GM23338 (cell line): ENCODE measurements around the gene PTPRZ1. TPM values are rescaled to one million over a fixed set of nuclear protein-coding genes. Genes with fewer than 3 reads are reported as not detected.
A peak's percentile ranks its signal among the peaks of the same experiment; 100 is the strongest.

Source experiments
- ATAC-seq: fragments of 200-7000 bp; cut with Tn5 transposase; 3 replicates; pipeline ENCODE4 v1.9.1; 2020
- DNase-seq: peaks from one replicate; pipeline ENCODE4 v3.0.0-alpha.2; 2015; ENCODE audit warnings: low spot score
- H2AFZ ChIP-seq: fragments of 200-600 bp; sonication (generic); 2 replicates; pipeline ENCODE4 v1.8.0; 2016; ENCODE audit warnings: antibody characterized with exemption, mild to moderate bottlenecking, moderate library complexity
- H3F3A ChIP-seq: fragments of 200-600 bp; sonication (generic); replicated peaks from 2 replicates; pipeline ENCODE4 v1.8.0; 2017; ENCODE audit warnings: antibody characterized with exemption, mixed run types, low read depth
- H3K27ac ChIP-seq: fragments of 200-600 bp; sonication (generic); 2 replicates; pipeline ENCODE4 v1.6.1; 2016; ENCODE audit warnings: low read depth
- H3K27me3 ChIP-seq: fragments of 200-600 bp; sonication (generic); 2 replicates; pipeline ENCODE4 v1.8.0; 2016; ENCODE audit warnings: mild to moderate bottlenecking, mixed run types, moderate library complexity; ENCODE audit not compliant: insufficient read depth
- H3K36me3 ChIP-seq: fragments of 200-600 bp; sonication (generic); 2 replicates; pipeline ENCODE4 v1.8.0; 2016; ENCODE audit warnings: mild to moderate bottlenecking; ENCODE audit not compliant: insufficient read depth
- H3K4me1 ChIP-seq: fragments of 200-600 bp; sonication (generic); 2 replicates; pipeline ENCODE4 v1.8.0; 2016; ENCODE audit warnings: mild to moderate bottlenecking, moderate library complexity; ENCODE audit not compliant: insufficient read depth
- H3K4me2 ChIP-seq: fragments of 200-600 bp; sonication (generic); 2 replicates; pipeline ENCODE4 v1.7.1; 2017; ENCODE audit warnings: mixed run types
- H3K4me3 ChIP-seq: fragments of 200-600 bp; sonication (generic); 2 replicates; pipeline ENCODE4 v1.6.1; 2016; ENCODE audit warnings: mixed run types
- H3K79me2 ChIP-seq: fragments of 200-600 bp; sonication (generic); replicated peaks from 2 replicates; pipeline ENCODE4 v1.8.0; 2017; ENCODE audit warnings: mild to moderate bottlenecking; ENCODE audit not compliant: insufficient read depth
- H3K9me2 ChIP-seq: fragments of 200-600 bp; sonication (generic); 2 replicates; pipeline ENCODE4 v1.8.0; 2017; ENCODE audit not compliant: insufficient read depth
- H4K20me1 ChIP-seq: fragments of 200-600 bp; sonication (generic); replicated peaks from 2 replicates; pipeline ENCODE4 v1.8.0; 2017; ENCODE audit warnings: mild to moderate bottlenecking; ENCODE audit not compliant: insufficient read depth
- H3K27ac Mint-ChIP-seq: 2 replicates; pipeline ENCODE4 v1.8.0; 2020; ENCODE audit warnings: inconsistent platforms, mild to moderate bottlenecking, moderate library complexity, mixed read lengths
- H3K27me3 Mint-ChIP-seq: 3 replicates; pipeline ENCODE4 v1.8.0; 2022; ENCODE audit warnings: low read depth, mild to moderate bottlenecking, moderate library complexity, mixed read lengths, inconsistent platforms; ENCODE audit not compliant: insufficient read depth, poor library complexity
- H3K36me3 Mint-ChIP-seq: 3 replicates; pipeline ENCODE4 v1.8.0; 2021; ENCODE audit warnings: low read depth, mild to moderate bottlenecking, inconsistent platforms, moderate library complexity, mixed read lengths
- H3K4me1 Mint-ChIP-seq: 3 replicates; pipeline ENCODE4 v1.8.0; 2020; ENCODE audit warnings: mild to moderate bottlenecking, inconsistent platforms, mixed read lengths
- H3K4me3 Mint-ChIP-seq: 3 replicates; pipeline ENCODE4 v1.8.0; 2021; ENCODE audit warnings: moderate library complexity, mild to moderate bottlenecking, inconsistent platforms, mixed read lengths
- H3K9me3 Mint-ChIP-seq: 3 replicates; pipeline ENCODE4 v1.8.0; 2020; ENCODE audit warnings: moderate library complexity, mild to moderate bottlenecking, inconsistent platforms, mixed read lengths
- CTCF ChIP-seq, 2 experiments: fragments of 200-600 bp in 1 of 2; sonication (generic) in 1 of 2; conservative IDR thresholded peaks; 2 replicates each; pipeline versions ENCODE4 v1.5.1 to v1.6.1; 2016 to 2017; ENCODE audit warnings: antibody characterized with exemption in 2 of 2, low read depth in 2 of 2, mild to moderate bottlenecking in 2 of 2, moderate library complexity in 1 of 2
- ETS1 ChIP-seq: IDR thresholded peaks from 2 replicates; pipeline ENCODE4 v1.6.1; 2016; ENCODE audit warnings: antibody characterized with exemption
- NANOG ChIP-seq: IDR thresholded peaks from 2 replicates; pipeline ENCODE4 v1.6.1; 2016; ENCODE audit warnings: antibody characterized with exemption, borderline replicate concordance
- POLR2AphosphoS5 ChIP-seq: IDR thresholded peaks from 2 replicates; pipeline ENCODE4 v1.6.1; 2016; ENCODE audit warnings: antibody characterized with exemption, low read depth
- REST ChIP-seq: IDR thresholded peaks from one replicate; pipeline ENCODE4 v1.6.1; 2018; ENCODE audit warnings: antibody characterized with exemption; ENCODE audit not compliant: unreplicated experiment
- ZNF114 ChIP-seq: fragments of 250-450 bp; sonication (Bioruptor Pico); IDR thresholded peaks from 2 replicates; pipeline ENCODE4 v1.5.0; 2020; ENCODE audit warnings: mild to moderate bottlenecking, moderate library complexity
- ZNF331 ChIP-seq: fragments of 250-450 bp; sonication (Bioruptor Pico); IDR thresholded peaks from 2 replicates; pipeline ENCODE4 v1.5.0; 2020; ENCODE audit warnings: low read depth, mild to moderate bottlenecking, moderate library complexity
- polyA plus RNA-seq: library from polyadenylated mRNA; unstranded; fragments of >200 nt; fragmentation: Nextera tagmentation; extraction: Ambion mirVana; gene quantifications from 2 replicates; pipeline ENCODE4 v1.2.1, GENCODE V29; 2016
- total RNA-seq: library from RNA; depleted of rRNA; stranded (reverse); fragments of >200 nt; shearing (Covaris generic); gene quantifications from 2 replicates; pipeline ENCODE4 v1.2.3, GENCODE V29; 2014

The PTPRZ1 gene
- total and polyA plus RNA-seq, 2 experiments from 2014 or later = 160 to 230 TPM

GRCh38 chr7:121882731-121883130, 9.8 kb downstream of the PTPRZ1 start:
- Histone ChIP-seq H3F3A (no peaks in the 10 kb centered on the region), H4K20me1 (peaks cover 15% of the 10 kb centered on the region), H3K4me2 (peak overlapping the region; percentile 13; the same call in 1 of the 2 replicates), H3K4me1 (peaks cover 87% of the 10 kb centered on the region), H2AFZ (no peak overlapping the region), H3K9me2 (no peaks in the 10 kb centered on the region), H3K36me3 (no peaks in the 10 kb centered on the region), H3K27ac (peak overlapping the region; percentile 11; the same call in 1 of the 2 replicates), H3K27me3 (no peaks in the 10 kb centered on the region), H3K4me3 (no peak overlapping the region), H3K79me2 (peaks cover 100% of the 10 kb centered on the region)
- Mint-ChIP-seq H3K27ac (peak overlapping the region; percentile 43; the same call in 1 of the 2 replicates), H3K4me1 (peaks cover 75% of the 10 kb centered on the region), H3K4me3 (no peak overlapping the region; the same call in 2 of the 3 replicates), H3K9me3 (no peaks in the 10 kb centered on the region), H3K36me3 (peaks cover 9% of the 10 kb centered on the region; the same call in 2 of the 3 replicates), H3K27me3 (no peaks in the 10 kb centered on the region)
- DNase-seq = no peak
- TF ChIP-seq ETS1 (no peak), POLR2AphosphoS5 (no peak), ZNF331 (CRISPR knock-in tag) (no peak), REST (no peak), CTCF (conservative IDR thresholded peaks at IDR 0.05; ENCODE audit: low read depth in 2 of 2) (no peak)
- no peak for ATAC-seq

GRCh38 chr7:121885166-121885920, 12.4 kb downstream of the PTPRZ1 start:
- no peak overlapping the region for H3K4me3 Mint-ChIP-seq
- no peak overlapping the region for H3K27ac Mint-ChIP-seq
- no peaks in the 10 kb centered on the region for H3K27me3 Mint-ChIP-seq
- 0 out of 2 replicates have a peak overlapping the region, but pooled peaks have one; percentile 4 for H3K4me2 ChIP-seq
- peaks cover 9% of the 10 kb centered on the region; the same call in 2 of the 3 replicates for H3K36me3 Mint-ChIP-seq
- H3K27ac ChIP-seq = no peak overlapping the region
- H4K20me1 ChIP-seq = peaks cover 15% of the 10 kb centered on the region
- ATAC-seq (no peak), DNase-seq (no peak)
- H3K27me3 ChIP-seq = no peaks in the 10 kb centered on the region
- H3K9me3 Mint-ChIP-seq = no peaks in the 10 kb centered on the region
- H3F3A ChIP-seq = no peaks in the 10 kb centered on the region
- no peaks in the 10 kb centered on the region for H3K36me3 ChIP-seq
- H3K79me2 ChIP-seq = peaks cover 100% of the 10 kb centered on the region
- peaks cover 66% of the 10 kb centered on the region for H3K4me1 ChIP-seq
- peaks cover 59% of the 10 kb centered on the region for H3K4me1 Mint-ChIP-seq
- H2AFZ ChIP-seq = no peak overlapping the region
- no peak overlapping the region for H3K4me3 ChIP-seq
- H3K9me2 ChIP-seq = no peaks in the 10 kb centered on the region
- TF ChIP-seq ZNF114 (CRISPR knock-in tag) = no peak
- no peak for TF ChIP-seq NANOG
- no peak for TF ChIP-seq CTCF (conservative IDR thresholded peaks at IDR 0.05; ENCODE audit: low read depth in 2 of 2)
